GM21515 (cell line): ENCODE measurements around the gene BLACAT1.
"Not testable (repeated sequence)": the region's sequence is repeated elsewhere in the genome, so short reads cannot be mapped to it uniquely, and the experiment has no call there.

Experiments
- ATAC-seq: cut with Tn5 transposase; IDR thresholded peaks from one replicate; pipeline ENCODE4 v1.9.1; 2021; ENCODE audit not compliant: unreplicated experiment

The BLACAT1 gene

GRCh38 chr1:205442051-205442725 lies 13.7 kb downstream of the BLACAT1 start:
- no peak for ATAC-seq

- no peak for ATAC-seq
Observed at GRCh38 chr1:205441716-205442050, 14.2 kb downstream of the BLACAT1 start.

GRCh38 chr1:205441318-205441633 lies 14.6 kb downstream of the BLACAT1 start:
- ATAC-seq: no peak

GRCh38 chr1:205440476-205441317 lies 15.1 kb downstream of the BLACAT1 start:
- peak; percentile 60 for ATAC-seq

GRCh38 chr1:205440121-205440475 lies 15.7 kb downstream of the BLACAT1 start:
- no peak for ATAC-seq

GRCh38 chr1:205438213-205439158 lies 17.4 kb downstream of the BLACAT1 start:
- ATAC-seq: no peak

- no peak for ATAC-seq
Observed at GRCh38 chr1:205437570-205437969, 18.3 kb downstream of the BLACAT1 start.

GRCh38 chr1:205436776-205437410 lies 19.0 kb downstream of the BLACAT1 start:
- no peak for ATAC-seq

- no peak for ATAC-seq
Observed at GRCh38 chr1:205435578-205436573, 20.0 kb downstream of the BLACAT1 start.

- no peak for ATAC-seq
Observed at GRCh38 chr1:205434738-205435137, 21.1 kb downstream of the BLACAT1 start.

- ATAC-seq: not testable (repeated sequence)
Observed at GRCh38 chr1:205432692-205433091, 23.2 kb downstream of the BLACAT1 start.

GRCh38 chr1:205432116-205432515 lies 23.7 kb downstream of the BLACAT1 start:
- ATAC-seq: no peak

- ATAC-seq: no peak
Observed at GRCh38 chr1:205430696-205431305, 25.0 kb downstream of the BLACAT1 start.

GRCh38 chr1:205429762-205430695 lies 25.8 kb downstream of the BLACAT1 start:
- no peak for ATAC-seq

- ATAC-seq: no peak
Observed at GRCh38 chr1:205424901-205425600, 30.8 kb downstream of the BLACAT1 start.

- no peak for ATAC-seq
Observed at GRCh38 chr1:205423814-205424399, 31.9 kb downstream of the BLACAT1 start.

GRCh38 chr1:205422993-205423642 lies 32.7 kb downstream of the BLACAT1 start:
- no peak for ATAC-seq
